CD4-positive, alpha-beta T cell treated with Interleukin-2 at 100 ng/mL for 4 hours (primary cell): ENCODE measurements around the gene KRT78.

Experiments
- DNase-seq: peaks from one replicate; pipeline ENCODE4 v3.0.0-alpha.2; 2020; ENCODE audit warnings: low spot score

Gene KRT78

DNA sequence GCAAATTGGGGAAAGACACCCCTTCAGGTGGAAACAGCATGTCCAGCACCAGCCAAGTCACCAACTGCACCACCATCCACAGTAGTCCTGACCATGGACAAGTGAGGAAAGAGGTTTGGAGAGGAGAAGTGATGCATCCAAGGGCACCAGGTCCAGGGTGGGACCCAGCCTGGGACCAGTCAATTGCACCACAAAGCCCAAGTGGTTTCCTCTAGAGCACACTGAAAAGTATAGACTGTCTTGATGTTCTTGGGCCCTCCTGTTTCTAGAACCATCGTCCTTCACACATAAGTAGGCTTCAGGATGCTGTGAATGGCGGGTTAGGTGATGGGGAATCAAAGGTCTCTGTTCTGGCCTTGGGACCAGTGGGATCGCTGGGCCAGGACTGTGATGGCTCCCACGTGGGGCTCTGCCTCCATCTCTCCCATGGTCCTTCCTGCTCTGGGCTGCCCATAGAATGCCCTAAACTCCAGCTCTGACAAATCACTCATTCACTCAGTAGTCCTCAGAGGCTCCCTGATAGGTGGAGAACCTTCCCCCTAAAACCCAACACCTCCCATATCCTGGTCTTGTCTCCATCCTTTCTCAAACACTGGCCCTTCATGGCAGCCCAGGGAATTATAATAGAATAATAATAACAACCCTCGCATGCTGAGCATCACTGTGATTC, 23.9 kb downstream of the KRT78 start:
- DNase-seq, result no peak

DNA sequence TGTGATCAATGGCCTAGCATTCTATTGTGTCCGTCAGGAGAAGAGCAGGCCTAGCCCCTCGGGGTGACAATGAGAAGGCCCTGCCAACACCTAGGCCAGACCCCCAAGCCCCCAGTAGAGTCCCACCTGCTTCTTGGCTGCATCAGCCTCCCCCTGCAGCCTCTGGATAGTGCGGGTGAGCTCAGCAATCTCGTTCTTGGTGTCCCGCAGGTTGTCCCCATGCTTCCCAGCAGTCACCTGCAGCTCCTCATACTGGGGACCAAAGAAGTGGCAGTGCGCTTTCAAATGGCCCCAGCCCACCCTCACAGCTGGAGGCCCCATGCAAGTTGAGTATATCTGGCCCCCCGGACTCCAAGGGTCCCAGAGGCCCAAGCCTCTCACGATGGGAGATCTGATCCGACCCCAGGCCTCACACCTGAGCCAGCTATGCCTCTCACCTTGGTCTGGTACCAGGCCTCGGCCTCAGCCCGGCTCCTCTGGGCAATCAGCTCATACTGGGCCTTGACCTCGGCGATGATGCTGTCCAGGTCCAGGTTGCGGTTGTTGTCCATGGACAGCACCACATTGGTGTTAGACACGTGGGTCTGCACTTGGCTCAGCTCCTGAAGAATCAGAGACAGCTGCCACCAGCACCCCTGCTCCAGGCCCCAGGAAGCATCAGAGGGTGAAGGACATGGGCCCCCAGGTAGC, 24.9 kb downstream of the KRT78 start:
- no peak for DNase-seq

DNA sequence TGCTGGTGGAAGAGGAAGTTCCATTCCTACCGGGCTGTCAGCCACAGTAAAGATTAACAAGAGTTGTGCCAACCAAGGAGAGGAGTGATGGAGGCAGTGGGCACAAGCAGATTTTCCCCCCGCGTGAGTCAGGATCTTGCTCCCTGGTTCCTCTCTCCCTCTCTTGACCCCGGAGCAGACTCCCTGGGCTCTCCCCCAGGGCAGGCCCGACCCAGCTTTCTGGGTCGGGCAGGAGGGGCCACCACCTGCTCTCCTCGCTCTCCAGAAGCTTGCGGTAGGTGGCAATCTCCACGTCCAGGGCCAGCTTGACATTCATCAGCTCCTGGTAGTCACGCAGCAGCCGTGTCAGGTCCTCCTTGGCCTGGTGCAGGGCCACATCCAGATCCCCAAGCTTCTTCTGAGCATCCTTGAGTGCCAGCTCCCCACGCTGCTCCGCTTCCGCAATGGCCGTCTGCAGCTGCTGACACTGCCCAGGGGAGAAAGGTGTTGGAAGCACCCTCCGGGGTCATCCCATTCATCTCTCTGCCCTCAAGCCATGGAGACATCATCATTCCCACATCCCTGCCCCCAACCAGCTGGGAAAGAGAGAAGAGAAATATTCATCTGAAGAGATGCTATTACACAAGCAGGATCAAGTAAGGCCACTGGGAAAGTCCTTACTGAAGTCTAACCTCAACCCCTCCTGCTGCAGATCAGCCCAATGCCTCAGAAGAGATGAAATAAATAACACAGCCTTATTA, 25.9 kb downstream of the KRT78 start:
- DNase-seq, result no peak

DNA sequence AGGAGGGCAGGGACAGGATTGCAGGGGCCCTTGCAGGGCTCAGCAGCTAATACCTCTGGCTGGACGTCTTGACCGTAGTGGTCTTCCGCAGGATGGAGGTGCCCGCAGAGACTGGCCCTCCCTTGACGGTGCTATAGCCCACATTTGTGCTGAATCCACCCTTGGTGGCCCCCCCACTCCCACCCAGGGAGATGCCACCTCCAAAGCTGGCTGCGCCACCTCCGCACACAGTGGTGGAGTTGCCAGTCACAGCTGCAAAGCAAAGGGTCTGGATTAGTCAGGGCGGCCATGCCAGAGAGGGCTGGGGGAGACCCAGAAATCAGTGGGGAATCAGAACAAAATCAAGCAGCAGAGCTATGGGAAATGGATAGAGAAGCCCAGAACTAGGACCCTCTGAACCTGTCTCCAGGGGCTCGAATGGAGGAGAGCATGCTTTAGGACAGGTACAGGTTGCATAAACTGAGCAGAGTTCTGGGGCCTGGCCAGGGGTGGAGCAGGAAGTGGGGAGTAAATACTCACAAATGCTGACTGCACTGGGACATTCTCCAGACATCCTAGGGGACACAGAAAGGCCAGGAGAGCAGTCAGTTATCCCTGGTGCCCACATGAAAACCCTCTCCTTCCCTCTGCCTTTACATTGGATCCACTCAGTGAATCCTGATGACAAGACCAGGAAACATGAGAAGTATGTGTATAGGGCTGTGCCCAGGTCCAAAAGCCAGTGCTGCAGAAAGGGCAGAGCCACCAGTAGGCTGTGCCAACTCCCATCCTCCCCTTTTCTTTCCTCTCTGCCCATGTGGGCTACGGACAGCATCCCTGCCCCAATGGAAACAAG, 26.8 kb downstream of the KRT78 start:
- DNase-seq, result no peak

DNA sequence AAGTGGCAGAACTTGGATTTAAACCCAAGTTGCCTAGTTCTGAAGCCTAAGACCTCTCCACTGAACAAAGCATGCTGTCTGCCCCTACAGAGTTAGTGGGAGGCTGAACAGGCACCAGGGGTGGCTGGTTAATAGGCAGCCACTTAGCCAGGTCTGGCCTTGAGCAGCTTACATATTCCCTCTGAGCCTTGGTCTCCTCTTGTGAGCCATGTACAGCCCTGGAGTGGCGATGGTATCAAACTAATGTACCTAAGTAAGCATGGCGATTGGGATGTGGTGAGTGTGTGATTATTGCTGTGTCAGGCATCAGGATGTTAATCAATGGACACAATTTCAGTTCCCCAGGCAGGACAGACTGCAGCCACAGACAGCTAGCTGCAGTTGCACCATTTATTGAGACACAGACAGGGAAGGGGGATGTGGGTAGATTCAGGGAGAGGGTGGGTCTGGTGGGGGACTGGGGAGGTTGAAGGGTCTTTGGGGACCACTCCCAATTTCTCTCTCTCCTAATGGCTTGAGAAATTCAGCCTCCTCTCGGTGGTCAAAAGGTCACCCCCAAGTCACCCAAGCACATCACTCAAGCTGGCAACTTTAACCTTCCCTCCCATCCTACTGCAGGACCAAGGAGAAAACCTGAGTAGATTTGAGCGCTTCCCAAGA, 27.6 kb downstream of the KRT78 start:
- no peak for DNase-seq

DNA sequence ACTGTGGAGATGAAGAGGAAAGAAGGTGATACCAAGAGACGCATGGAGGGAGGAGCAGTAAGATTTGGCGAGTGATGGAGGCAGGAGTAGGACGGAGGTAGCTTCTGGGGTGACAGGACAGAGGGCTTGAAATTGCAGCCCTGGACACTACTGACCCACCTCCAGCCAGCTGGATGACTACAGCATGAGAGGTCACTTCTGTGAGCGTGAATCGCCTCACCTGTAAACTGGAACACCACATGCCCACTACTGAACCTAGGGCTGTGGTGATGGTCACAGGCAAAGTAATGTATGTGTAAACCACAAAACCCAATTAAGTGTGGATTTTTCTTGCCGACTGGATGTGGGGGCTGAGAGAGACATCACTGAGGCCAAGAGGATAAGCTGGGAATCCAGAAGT, 28.3 kb downstream of the KRT78 start:
- DNase-seq, result no peak

DNA sequence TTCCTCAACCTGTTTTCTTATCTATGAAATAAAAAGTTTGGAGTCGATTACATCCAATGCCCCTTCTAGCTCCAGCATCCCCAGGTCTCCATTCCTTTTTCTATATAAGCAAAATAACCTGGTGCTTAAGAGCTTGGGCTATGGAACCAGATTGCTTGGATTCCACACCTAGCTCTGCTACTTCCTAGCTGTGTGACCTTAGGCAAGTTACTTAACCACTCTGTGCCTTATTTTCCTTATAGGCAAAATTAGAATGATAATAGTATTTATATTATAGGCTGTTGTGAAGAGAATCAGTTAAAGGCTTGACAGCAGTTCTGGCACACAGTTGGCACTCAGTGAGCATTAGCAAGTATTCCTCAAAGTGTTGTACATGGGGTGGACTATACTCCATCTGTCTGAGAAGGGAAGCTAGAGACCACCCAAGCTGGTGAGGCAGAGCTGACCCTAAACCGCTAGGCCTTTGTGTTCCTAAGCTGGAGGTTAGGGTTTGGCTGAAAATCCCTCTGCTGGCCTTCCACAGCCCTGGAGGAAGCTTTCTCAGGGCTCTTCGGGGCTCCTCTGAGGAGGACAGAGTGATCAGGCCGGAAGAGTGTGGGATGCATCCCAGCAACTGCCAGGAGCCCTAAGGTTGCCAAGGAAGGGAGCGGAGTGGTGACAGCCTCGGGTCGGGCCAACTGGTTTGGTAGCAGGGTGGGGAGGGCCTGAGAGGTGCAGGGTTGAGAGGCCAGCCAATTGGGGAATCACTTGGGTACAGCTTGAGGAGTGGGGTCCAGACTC, 28.9 kb downstream of the KRT78 start:
- DNase-seq, result no peak

DNA sequence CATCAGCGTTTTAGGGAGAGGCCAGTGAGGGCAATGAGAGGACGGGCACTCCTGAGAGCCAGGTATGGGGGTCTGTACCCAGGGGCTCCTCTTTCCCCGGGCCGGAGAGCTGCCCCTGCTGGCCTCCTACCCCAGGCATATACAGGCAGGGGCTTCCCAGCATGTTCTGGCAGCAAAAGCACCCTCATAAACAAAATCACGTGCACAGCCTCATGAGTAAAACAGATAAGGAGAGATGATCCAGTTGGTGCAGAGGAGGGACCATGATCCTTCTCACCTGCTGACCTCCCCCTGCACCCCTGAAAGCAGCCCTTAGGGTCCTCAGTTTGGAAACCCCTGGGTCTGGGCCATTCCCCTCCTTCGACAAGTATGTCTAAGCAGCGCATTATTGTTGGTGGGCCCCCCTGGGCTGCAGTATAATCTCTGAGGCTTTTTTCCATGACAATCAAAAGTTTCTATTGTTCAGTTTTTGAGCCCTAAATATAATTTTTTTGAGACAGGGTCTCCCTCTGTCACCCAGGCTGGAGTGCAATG, 29.8 kb downstream of the KRT78 start:
- DNase-seq, result no peak

DNA sequence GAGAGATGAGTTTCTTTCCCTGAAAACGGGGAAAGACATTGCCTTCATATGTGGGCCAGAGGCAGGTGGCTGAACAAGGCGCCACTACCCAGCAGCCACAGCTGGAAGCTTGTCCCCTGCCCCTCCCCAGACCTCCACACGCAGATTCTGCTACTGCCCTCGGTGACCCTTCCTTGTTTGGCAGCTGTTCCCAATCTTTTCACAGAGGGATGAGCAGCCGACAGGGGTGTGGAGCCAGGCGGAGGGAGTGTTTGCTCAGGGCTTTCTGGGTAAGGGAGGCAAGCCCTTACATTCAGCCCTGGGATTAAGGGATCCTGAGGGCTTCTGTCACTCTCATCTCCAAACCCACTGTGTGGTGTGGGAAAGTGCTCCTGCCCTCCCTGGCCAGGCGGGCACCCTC, 30.4 kb downstream of the KRT78 start:
- DNase-seq, result no peak

DNA sequence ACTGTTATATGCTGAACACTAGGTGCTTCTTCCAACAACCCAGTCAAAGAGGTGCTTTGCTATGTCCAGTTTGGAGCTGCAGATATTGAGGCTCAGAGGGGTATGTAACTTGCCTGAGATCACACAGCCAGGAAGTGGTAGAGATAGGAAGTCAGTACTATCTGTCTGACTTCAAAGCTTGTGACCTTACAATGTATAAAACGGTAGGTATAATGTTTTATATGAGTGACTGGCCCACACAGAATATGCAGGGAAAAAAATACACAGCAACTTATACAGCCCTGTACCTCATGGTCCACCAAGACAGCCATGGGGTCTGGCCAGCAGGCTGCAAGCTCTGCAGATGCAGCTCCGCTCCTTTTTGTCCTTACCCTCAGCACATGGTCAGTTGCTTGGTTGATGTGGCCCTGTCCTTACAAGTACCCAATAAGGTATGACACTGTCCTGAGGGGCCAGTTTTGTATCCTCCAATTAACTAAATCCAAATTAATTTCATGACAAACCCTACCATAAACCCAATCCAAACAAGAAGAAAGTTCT, 31.0 kb downstream of the KRT78 start:
- DNase-seq, result no peak

DNA sequence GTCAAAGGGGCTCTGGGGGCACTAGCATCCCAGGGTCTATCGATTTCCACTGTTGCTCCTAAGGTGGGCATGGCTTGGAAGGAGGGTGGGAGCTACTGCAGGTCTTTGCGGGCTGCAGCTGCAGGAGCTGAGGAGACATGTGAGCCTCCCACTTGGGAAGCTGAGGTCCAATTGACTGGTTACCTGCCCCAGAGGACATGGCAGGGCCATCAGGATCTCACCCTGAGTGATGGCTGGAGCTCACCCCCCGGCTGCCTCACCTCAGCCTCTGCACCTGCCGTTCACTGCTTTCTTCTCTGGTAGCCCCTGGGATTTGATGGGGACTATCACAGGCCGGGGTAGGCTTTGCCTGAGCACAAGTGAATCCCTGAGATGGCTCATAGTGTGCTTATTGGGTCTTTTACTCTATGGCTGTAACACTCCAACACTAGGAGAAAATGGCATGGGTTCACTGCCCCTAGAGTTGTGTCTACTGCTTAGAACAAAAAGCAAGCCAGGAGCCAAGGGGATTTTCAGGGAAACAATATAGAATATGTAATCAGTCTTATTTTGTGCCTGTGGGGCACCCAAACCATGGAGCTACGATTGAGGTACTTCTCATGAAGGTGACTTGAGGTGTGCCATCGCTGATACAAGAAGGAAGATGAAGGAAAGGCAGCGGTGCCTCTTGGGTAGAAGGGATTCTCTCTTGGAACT, 31.6 kb downstream of the KRT78 start:
- no peak for DNase-seq

DNA sequence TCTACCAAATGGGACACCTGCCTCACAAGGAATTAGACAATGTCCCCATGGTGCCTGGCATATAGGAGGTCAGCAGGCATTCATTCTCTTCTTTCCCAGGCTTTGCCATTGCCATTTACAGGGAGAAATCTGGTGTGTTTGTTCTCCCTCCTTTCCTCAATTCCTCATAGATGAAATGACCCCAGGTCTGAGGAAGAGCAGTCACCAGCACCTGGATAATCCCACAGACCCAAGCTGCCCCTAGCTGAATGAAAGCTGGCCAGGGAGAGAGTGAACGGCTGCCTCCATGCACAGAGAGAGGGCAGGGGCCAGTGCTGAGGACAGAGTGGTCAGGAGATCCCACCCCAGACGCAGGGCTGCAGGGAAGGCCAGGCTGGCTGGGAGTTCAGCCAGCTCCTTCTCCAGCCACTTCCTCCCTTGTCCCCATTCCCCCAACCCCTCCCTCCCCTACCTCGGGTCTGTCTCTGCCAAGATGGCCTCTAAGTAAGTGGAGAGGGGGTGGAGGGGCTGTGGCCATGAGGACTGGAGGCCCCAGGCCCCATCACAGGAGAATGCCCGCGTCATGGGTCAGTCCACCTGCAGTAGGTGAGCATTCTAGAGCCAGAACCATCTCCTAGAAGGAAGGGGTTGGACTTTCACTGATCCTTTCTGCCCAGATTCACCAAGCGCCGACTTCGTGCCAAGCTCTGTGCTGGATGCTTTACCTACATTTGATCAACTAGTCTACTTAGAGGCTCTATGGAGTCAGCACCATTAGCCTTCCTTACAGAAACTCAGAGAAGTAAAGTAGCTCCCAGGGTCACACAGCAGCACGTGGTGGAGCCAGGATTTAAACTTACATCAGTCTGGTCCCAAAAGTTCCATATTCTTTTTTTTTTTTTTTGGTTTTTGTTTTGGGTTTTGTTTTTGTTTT, 32.9 kb downstream of the KRT78 start:
- no peak for DNase-seq

DNA sequence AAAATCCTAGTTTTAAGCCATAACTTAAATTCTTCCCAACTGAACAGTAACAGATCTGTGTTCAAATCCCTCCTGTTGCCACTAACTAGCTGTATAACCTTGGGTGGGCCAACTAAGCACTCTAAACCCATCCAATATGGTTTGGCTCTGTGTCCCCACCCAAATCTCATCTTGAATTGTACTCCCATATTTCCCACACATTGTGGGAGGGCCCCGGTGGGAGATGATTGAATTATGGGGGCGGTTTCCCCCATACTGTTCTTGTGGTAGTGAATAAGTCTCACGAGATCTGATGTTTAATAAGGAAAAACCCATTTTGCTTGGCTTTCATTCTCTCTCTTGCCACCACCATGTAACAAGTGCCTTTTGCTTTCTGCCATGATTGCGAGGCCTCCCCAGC, 33.6 kb downstream of the KRT78 start:
- no peak for DNase-seq

DNA sequence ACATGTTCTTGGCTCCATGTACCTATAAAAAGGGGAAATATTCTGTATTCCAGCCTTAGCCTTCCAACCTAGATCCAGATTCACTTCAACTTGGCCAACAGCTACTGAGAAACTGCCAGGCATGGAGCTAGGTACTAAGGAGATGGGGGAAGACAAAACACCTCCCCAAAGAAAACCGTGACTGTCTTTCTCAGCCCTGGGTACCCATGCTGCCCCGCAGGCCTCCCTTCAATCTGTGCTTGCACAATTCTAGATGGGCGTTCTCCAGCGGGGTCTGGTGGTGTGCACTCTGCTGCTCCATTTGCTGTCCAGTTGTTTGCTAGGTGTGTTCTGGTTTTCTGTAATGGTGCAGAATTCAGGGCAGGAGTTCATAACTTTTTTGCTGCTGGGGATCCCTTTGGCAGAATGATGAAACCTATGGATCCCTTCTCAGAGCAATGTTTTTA, 34.1 kb downstream of the KRT78 start:
- no peak for DNase-seq

DNA sequence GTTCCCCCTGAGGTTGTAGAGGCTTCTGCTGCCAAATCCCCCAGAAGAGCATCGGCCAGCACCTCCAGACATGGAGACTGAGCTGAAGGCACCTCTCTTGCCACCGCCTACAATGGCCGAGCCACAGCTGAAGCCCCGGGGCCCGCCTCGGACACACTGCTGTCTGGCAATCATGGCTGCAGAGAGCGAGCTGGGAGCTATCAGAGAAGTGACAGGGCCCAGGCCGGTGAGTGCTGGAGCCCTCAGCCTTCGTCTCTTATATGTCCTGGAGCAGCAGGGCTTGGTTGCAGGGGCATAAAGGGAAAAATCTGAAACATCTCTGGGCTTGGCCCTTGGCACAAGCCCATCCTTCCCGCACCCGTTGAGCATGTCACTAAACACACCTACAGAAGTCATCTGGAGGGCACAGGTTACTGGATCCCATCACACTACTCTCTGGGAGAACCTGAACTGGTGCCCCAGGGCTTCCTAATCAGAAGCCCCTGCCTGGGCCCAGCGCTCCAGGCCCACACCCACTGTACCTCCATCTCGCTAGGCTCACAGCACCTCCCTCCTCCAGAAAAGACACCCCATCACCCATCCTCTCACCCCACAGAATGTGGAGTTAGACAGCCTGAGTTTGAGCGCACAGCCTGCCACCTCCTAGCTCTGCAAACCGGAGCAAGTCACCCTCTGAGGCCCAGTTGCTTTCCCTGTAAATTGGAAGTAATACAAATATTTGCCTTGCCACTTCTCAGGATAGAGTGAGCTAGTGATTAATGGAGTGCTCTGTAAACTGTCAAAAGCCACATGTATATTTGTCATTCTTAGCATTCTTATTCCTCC, 34.7 kb downstream of the KRT78 start, which contains the start of gene KRT4:
Gene KRT4, minus strand, starts transcription at position 232 of the 825 bp plus-strand sequence. Its CDS starts 58 bp downstream, at position 174.
- no peak for DNase-seq

DNA sequence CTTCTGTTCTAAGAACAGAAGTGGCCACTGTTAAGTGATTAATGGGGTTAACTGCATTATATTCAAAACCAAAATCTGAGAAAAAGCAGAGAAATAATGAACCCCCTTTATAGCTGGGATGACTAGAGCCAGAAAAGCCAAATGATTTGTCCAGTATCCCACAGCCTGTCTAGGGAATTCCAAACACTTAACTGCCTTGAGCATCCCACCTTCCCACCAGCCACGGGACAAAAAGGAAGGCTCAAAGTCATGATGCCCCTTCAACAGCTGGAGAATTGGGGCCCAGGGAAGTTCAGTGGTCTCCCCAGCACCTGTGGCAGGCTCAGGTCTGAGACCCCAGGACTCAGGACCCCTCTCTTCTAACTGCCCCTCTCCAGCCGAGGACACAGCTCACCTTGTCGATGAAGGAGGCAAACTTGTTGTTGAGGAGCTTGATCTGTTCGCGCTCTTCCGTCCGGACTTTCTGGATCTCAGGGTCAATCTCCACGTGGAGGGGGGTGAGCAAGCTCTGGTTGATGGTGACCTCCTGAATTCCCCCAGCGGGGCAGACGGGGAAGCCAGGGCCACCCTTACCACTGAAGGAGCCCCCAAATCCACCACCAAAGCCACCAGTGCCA, 35.5 kb downstream of the KRT78 start:
- DNase-seq, result no peak

DNA sequence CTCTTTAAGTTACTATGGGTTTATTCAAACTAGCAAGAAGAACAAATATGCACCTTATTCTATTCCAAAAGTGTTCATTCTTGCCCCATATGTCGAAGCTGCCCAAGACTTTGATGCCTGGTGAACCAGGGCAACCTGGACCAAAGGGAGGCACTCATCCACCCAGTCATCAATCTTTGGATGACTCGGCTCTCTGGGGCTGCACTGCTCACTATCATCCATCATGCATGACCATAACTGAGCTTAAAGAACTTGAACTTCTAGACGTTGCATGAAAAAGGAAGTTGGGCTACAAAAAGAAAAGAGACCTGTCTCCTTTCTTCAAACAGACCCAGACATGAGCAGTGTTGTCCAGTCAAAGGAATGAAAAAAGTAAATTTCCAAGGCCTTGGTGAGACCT, 36.0 kb downstream of the KRT78 start:
- no peak for DNase-seq
